Measurements from ENCODE around the gene SH2B2.

Gene SH2B2

DNA sequence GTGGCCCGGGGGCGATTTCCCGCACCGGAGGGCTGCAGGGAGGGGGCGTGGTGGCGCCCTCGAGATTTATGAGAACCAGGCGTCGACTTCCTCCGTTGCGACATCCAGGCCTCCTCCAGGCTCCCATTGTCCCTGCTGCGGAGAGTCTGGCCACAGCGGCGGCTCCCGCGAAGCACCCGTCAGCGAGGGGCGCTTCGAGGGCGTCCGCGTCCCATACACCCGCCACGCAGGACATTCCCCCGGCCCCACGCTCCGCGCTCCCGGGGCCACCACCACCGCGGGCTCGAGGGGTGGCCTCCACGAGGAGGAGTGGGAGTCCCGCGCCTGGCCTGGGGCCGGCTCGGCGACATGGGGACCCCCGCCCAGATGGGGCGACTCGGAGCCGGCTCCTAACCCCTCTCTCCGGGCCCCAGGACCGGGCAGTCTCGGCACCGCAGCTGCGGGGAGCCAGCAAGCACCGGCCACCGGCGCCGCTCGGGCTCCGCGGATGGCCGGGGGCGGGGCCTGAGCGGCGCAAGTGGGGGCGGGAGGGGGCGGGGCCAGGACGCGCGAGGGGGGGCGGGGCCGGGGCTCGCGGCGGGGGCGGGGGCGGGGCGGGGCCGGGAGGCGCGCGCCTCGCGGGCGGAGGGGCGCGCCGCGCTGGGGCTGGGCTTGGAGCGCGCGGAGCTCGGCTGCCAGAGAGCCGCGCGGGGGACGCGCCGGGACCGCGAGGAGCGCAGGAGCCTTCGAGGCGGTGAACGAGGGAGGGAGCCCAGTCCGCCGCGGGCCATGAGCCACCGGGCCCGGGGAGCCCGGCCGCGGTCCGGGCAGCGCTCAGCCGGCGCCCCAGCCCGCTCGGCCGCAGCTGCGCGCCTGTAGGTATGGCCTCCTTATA lies at the start of gene SH2B2:
SH2B2 (plus strand) TSS at position 632 of the 874 bp plus-strand sequence. CDS start 13,683 bp downstream, outside the sequence.
- H3K9me3 ChIP-seq, result no peaks in the 10 kb centered on the region
- DNase-seq (ENCODE audit: low spot score in 2 of 2), result peak; percentile 53 to 78
- H3K4me1 ChIP-seq, result peaks cover 8% of the 10 kb centered on the region; the same call in 1 of the 2 replicates
- H3K4me3 ChIP-seq, result peak within 1 kb of the TSS; percentile 59
- H3K36me3 ChIP-seq (replicated peaks), result no peaks in the 10 kb centered on the region
- H3K27me3 ChIP-seq (ENCODE audit: low read depth), result no peaks in the 10 kb centered on the region
- in situ Hi-C loops (cut with MboI; ENCODE audit: low sequenced_read_pairs), result no loop called here

DNA sequence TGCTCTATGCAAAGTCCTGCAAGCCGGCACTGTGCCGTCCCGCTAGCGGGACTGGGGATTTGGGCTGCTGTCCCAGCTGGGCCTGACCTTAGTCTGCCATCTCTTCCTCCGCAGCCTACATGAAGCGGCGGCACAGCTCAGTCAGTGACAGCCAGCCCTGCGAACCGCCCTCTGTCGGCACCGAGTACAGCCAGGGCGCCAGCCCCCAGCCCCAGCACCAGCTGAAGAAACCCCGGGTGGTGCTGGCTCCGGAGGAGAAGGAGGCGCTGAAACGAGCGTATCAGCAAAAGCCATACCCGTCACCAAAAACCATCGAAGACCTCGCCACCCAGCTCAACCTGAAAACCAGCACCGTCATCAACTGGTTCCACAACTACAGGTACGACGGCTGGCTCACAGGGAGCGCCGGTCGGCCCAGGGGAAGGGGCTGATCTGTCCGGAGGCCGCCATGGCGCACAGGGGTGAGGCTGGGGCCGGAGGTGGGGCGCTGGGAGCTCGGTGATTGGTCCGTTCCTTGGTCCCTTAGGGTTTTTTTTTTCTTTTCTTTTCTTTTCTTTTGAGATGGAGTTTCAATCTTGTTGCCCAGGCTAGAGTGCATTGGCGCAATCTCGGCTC lies 47.4 kb upstream of the SH2B2 start:
- H3K4me3 ChIP-seq, result no peak overlapping the region
- in situ Hi-C loops (cut with MboI; ENCODE audit: low sequenced_read_pairs), result loop anchor here (10.0 kb wide), 1 partner anchor 555 kb away; no protein-coding TSS in a partner anchor
- H3K36me3 ChIP-seq (replicated peaks), result peaks cover 20% of the 10 kb centered on the region; the same call in 1 of the 2 replicates
- no peaks in the 10 kb centered on the region for H3K9me3 ChIP-seq
- H3K27me3 ChIP-seq (ENCODE audit: low read depth), result no peaks in the 10 kb centered on the region
- H3K4me1 ChIP-seq, result no peaks in the 10 kb centered on the region
- no peak for DNase-seq (ENCODE audit: low spot score in 2 of 2)

DNA sequence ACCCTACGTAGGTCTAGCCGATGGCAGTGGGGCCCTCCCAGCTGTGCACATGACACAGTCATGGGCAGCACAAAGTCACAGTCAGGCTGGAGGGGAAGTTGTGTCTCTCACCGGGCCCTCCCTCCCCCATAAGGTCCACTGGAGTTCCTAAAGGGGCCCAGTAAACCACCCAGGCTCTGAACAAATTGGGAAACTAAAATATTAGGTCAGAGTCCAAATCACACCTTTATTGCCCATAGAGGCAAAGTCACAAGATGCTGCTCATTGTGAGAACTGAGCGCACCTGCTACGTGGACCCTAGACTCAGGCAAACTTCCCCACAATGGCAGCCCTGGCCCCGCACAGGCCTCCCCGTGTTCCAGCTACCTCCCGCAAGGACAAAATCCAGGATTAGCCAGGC lies 45.2 kb upstream of the SH2B2 start:
- Histone ChIP-seq H3K36me3 (replicated peaks) (peaks cover 11% of the 10 kb centered on the region; the same call in 1 of the 2 replicates), H3K4me1 (no peaks in the 10 kb centered on the region), H3K27me3 (ENCODE audit: low read depth) (no peaks in the 10 kb centered on the region), H3K9me3 (no peaks in the 10 kb centered on the region), H3K4me3 (no peak overlapping the region)
- DNase-seq (ENCODE audit: low spot score in 2 of 2), result no peak
- in situ Hi-C loops (cut with MboI; ENCODE audit: low sequenced_read_pairs), result no loop called here

DNA sequence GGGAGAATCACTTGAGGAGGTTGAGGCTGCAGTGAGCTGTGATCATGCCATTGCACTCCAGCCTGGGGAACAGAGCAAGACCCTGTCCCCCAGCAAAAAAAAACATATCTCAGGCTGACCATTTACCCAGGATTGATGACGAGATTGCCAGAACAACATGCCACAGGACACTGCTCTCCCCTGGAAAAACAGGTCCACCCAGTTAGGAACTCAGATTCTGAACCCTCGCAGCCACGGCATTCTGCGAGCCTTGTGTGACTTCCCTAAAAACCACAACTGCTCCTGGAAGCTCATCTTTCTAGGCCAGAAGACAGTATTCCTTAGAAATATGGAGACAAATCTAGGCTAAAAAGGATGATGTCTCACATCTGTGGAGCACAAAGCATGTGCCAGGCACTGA lies 42.1 kb upstream of the SH2B2 start:
- DNase-seq (ENCODE audit: low spot score in 2 of 2), result no peak
- H3K9me3 ChIP-seq, result no peaks in the 10 kb centered on the region
- no peaks in the 10 kb centered on the region for H3K4me1 ChIP-seq
- H3K4me3 ChIP-seq, result no peak overlapping the region
- H3K36me3 ChIP-seq (replicated peaks), result peaks cover 3% of the 10 kb centered on the region; the same call in 1 of the 2 replicates
- in situ Hi-C loops (cut with MboI; ENCODE audit: low sequenced_read_pairs), result no loop called here
- H3K27me3 ChIP-seq (ENCODE audit: low read depth), result no peaks in the 10 kb centered on the region

DNA sequence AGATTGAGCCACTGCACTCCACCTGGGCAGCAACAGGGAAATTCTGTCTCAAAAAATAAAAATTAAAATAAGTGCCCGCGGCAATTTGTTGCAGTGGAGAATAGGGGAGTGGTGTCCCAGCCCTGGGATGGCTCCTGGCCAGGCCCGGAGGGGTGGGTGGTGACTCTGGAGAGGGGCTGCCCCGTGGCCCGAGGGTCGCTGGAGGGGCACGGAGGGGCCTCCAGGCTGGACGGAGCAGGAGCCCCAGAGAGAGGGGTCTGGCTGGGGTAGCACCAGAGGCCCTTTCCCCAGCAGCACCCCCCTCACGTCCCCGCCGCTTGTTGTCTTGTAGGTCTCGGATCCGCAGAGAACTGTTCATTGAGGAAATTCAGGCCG lies 38.6 kb upstream of the SH2B2 start:
- H3K4me1 ChIP-seq, result no peaks in the 10 kb centered on the region
- DNase-seq (ENCODE audit: low spot score in 2 of 2), result no peak
- in situ Hi-C loops (cut with MboI; ENCODE audit: low sequenced_read_pairs), result no loop called here
- H3K9me3 ChIP-seq, result no peaks in the 10 kb centered on the region
- peaks cover 4% of the 10 kb centered on the region; the same call in 1 of the 2 replicates for H3K36me3 ChIP-seq (replicated peaks)
- no peaks in the 10 kb centered on the region for H3K27me3 ChIP-seq (ENCODE audit: low read depth)
- H3K4me3 ChIP-seq, result no peak overlapping the region

DNA sequence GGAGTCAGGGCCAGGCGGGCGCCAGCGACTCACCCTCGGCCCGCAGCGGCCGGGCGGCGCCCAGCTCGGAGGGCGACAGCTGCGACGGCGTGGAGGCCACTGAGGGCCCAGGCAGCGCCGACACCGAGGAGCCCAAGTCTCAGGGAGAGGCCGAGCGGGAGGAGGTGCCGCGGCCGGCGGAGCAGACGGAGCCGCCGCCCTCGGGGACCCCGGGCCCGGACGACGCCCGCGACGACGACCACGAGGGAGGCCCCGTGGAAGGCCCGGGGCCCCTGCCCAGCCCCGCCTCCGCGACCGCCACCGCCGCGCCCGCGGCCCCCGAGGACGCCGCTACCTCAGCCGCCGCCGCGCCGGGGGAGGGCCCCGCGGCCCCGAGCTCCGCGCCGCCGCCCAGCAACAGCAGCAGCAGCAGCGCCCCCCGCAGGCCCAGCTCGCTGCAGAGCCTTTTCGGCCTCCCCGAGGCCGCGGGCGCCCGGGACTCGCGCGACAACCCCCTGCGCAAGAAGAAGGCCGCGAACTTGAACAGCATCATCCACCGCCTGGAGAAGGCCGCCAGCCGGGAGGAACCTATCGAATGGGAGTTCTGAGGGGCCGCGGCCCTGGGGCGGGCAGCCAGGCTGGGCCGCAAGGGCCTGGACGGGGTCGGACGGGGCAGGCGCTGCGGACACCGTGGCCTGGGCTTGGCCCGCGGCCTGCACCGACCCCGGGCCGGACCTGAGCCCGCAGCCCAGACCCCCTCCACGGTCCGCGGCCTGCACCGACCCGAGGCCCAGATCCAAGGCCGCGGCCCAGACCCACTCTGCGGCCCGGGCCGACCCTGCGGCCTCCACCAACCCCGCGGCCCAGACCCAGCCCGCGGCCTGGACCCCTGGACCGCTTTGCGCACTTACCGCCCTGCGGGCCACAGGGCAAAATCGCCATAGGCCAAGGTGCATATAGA lies 37.9 kb upstream of the SH2B2 start:
- Histone ChIP-seq H3K4me3 (no peak overlapping the region), H3K27me3 (ENCODE audit: low read depth) (no peaks in the 10 kb centered on the region), H3K36me3 (replicated peaks) (peaks cover 4% of the 10 kb centered on the region; the same call in 1 of the 2 replicates), H3K4me1 (no peaks in the 10 kb centered on the region), H3K9me3 (no peaks in the 10 kb centered on the region)
- in situ Hi-C loops (cut with MboI; ENCODE audit: low sequenced_read_pairs), result no loop called here
- DNase-seq (ENCODE audit: low spot score in 2 of 2), result no peak

DNA sequence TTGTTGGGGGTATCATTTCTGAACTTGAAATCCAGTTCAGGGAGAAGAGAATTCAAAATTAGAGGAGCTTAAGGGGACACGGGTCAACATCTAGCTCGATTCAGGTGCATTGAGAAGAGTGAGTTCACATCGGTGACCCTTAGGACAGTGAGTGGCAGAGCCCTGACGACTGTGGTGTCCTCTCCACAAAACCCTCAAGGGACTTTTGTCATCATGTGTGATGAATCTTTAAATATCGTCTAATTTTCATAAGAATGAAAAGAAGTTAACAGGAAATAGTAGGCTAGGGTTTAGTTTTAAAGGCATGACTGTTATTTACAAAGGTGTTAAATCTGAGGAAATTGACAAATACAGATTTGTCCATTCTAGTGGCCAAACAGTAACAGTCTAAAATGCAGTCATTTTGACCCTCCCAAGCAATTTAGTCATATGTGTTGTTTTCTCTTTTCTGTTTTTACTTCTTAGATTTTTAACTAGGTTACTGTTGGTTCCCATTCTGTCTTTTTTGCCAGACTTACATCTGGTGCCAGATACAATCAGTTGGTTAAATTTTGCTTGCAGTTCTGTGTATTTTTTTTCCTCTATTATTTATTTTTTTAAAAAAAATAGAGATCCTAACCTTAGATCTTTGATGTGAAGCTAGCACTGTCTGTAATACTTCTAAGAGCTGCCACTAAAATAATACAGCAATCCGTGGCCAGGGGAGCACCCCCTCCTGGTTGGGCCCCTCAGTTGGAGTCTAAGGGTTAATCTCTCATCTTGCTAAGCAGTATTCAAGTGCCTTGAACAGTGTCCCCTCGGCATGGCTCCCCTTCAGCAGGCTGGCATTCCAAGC lies 34.9 kb upstream of the SH2B2 start:
- no peaks in the 10 kb centered on the region for H3K9me3 ChIP-seq
- peaks cover 4% of the 10 kb centered on the region; the same call in 1 of the 2 replicates for H3K36me3 ChIP-seq (replicated peaks)
- no peaks in the 10 kb centered on the region for H3K27me3 ChIP-seq (ENCODE audit: low read depth)
- in situ Hi-C loops (cut with MboI; ENCODE audit: low sequenced_read_pairs), result loop anchor here (25.0 kb wide), 1 partner anchor 1114 kb away; the partner anchor contains the start of gene SERPINE1
- DNase-seq (ENCODE audit: low spot score in 2 of 2), result no peak
- no peaks in the 10 kb centered on the region for H3K4me1 ChIP-seq
- H3K4me3 ChIP-seq, result no peak overlapping the region

DNA sequence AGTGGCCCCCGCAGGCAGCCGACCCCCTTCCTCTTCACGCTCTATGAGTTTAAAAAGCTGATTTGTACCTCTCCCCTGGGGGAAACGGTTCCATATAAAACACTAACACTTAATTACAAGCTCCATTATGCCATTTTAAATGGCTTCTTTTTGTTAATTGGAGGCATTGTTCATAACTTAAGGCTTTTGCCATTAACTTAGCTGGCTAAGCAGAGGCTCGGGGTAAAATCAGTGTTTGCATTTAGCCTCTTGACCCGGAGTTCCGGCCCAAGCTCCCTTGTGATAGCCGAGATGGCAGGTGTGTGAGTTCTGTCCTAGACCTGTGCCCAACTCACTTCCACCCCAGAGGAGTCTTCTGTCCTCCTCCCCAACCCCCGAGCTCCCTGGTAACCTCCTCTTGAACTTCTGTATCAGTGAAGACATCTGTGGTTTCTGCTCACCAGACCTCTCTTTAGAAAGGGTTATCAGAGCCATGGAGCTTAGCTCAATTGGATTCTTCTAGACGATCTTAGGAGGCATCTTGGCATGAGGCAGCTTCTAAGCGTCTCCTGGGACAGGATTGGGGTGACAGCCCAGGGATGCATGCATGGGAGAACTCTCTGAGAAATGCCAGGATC lies 34.2 kb upstream of the SH2B2 start:
- Histone ChIP-seq H3K36me3 (replicated peaks) (peaks cover 4% of the 10 kb centered on the region; the same call in 1 of the 2 replicates), H3K4me3 (no peak overlapping the region), H3K4me1 (no peaks in the 10 kb centered on the region), H3K27me3 (ENCODE audit: low read depth) (no peaks in the 10 kb centered on the region), H3K9me3 (no peaks in the 10 kb centered on the region)
- DNase-seq (ENCODE audit: low spot score in 2 of 2), result no peak
- in situ Hi-C loops (cut with MboI; ENCODE audit: low sequenced_read_pairs), result loop anchor here (25.0 kb wide), 1 partner anchor 1115 kb away; the partner anchor contains the start of gene SERPINE1

DNA sequence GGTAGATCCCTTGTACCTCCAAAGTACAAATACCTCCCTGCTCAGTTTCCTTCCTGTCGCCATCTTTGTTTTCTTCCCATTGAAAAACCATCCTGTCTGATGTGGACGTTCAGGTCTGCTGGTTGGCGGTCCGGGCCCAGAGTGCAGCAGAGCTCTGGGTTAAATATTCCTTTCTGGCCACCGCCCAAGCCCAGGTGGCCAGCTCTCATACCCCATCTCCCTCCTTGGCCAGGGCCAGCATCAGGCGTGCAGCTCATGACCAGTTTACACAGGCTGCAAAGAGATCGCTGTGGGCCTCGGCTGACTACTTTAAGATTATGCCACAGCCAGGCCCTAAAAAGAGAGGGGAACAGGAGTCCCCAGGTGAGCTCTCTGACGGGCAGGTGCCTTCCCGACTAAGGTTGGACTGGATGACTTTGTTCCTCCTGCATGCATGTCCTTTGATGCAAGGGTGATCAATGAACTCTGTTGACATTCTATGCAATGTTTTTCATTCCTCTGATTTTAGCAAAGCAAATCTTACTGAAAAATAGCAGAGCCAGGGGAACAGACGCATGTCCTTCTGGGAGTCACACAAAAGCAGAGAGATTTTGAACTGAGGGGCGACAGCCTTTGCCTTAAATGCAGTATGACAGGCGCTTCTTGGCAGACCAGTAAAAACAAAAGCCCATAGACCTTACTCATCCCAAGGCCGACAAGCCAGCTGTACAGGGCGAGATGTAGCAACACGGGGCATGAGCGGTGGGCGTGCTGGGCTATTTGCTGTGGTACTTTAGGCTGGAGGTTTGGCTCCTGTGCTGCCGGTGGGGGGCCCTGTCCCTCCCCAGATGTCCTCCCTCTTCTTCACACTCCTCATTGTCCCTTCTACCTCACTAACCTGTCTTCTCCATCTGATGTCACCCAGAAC lies 33.3 kb upstream of the SH2B2 start:
- Histone ChIP-seq H3K36me3 (replicated peaks) (peaks cover 4% of the 10 kb centered on the region; the same call in 1 of the 2 replicates), H3K4me1 (no peaks in the 10 kb centered on the region; the same call in 1 of the 2 replicates), H3K4me3 (no peak overlapping the region), H3K27me3 (ENCODE audit: low read depth) (no peaks in the 10 kb centered on the region), H3K9me3 (no peaks in the 10 kb centered on the region)
- DNase-seq (ENCODE audit: low spot score in 2 of 2), result no peak
- in situ Hi-C loops (cut with MboI; ENCODE audit: low sequenced_read_pairs), result loop anchor here (25.0 kb wide), 1 partner anchor 1116 kb away; the partner anchor contains the start of gene SERPINE1

DNA sequence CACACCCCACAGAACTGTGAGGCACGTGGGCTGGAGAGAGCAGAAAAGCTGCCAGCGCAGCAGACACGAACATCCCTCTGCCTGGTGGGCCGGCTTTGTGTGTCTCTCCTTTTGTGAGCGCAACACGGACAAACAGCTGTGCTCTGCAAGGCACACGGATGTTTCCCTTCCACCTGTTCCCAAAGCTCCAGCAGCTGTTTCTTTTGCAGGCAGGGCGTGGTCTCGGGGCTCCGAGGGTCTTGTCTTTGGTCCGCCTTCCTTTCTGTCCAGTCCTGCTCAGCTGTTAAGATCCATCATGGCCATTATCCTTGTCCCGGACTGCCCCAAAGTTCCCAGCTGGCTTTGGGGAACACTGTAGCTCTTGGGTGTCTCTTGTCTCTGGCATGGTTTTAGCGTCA lies 32.7 kb upstream of the SH2B2 start:
- Histone ChIP-seq H3K27me3 (ENCODE audit: low read depth) (no peaks in the 10 kb centered on the region), H3K9me3 (no peaks in the 10 kb centered on the region), H3K36me3 (replicated peaks) (peaks cover 4% of the 10 kb centered on the region; the same call in 1 of the 2 replicates), H3K4me3 (no peak overlapping the region), H3K4me1 (no peaks in the 10 kb centered on the region; the same call in 1 of the 2 replicates)
- no peak for DNase-seq (ENCODE audit: low spot score in 2 of 2)
- in situ Hi-C loops (cut with MboI; ENCODE audit: low sequenced_read_pairs), result loop anchor here (25.0 kb wide), 1 partner anchor 1117 kb away; the partner anchor contains the start of gene SERPINE1

DNA sequence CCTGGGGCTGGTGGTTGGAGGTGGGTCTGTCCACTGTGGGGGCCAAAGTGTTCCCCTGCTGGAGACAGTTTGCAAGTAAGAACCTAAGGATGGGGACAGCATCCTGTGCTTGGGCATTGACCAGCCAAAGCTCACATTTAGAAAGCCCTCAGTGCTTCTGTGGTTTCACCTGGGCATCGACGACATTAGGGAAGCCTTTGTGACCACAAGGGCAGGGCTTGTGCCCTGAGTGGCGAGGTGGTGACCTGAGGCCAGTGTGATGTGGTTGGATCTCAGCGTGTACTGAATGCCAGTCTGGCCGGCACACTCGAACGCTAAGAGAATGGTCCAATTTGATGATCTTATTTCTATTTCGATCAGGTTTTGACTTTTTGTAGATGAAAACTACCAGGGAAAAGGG lies 32.1 kb upstream of the SH2B2 start:
- H3K9me3 ChIP-seq, result no peaks in the 10 kb centered on the region
- H3K27me3 ChIP-seq (ENCODE audit: low read depth), result no peaks in the 10 kb centered on the region
- no peak for DNase-seq (ENCODE audit: low spot score in 2 of 2)
- peaks cover 2% of the 10 kb centered on the region; the same call in 1 of the 2 replicates for H3K36me3 ChIP-seq (replicated peaks)
- in situ Hi-C loops (cut with MboI; ENCODE audit: low sequenced_read_pairs), result loop anchor here (25.0 kb wide), 1 partner anchor 1117 kb away; the partner anchor contains the start of gene SERPINE1
- no peak overlapping the region for H3K4me3 ChIP-seq
- no peaks in the 10 kb centered on the region; the same call in 1 of the 2 replicates for H3K4me1 ChIP-seq

Data from HAP-1 (cell line).